Adrenal gland (tissue), 5 donors: ENCODE measurements around the gene GRIN3A.
"Not testable (repeated sequence)": the region's sequence is repeated elsewhere in the genome, so short reads cannot be mapped to it uniquely, and the experiment has no call there.

ENCODE experiments used
- CTCF ChIP-seq, 6 experiments: fragments of 450-650 bp in 4 of 6; fragments of 200-600 bp in 2 of 6; sonication (generic) in 1 of 6; IDR thresholded peaks; 1 replicate in 5 of 6; 2 replicates in 1 of 6; pipeline versions ENCODE4 v1.5.1 to v1.8.0; 2016 to 2021; ENCODE audit warnings: antibody characterized with exemption in 6 of 6, mild to moderate bottlenecking in 2 of 6, moderate library complexity in 1 of 6
- POLR2A ChIP-seq, 2 donors: fragments of 450-650 bp; IDR thresholded peaks; one replicate each; pipeline ENCODE4 v1.6.1; 2017; ENCODE audit warnings: antibody characterized with exemption in 2 of 2, mild to moderate bottlenecking in 2 of 2, moderate library complexity in 1 of 2
- donor health status: DM: no; HTN: no; CAD: no.

GRCh38 chr9:101549472-101550098 lies 188.9 kb downstream of the GRIN3A start:
- peak in 5 of 6 experiments; percentile 4 to 51 (median 37) for TF ChIP-seq CTCF (IDR thresholded peaks at IDR 0.05)
- not testable (repeated sequence) for TF ChIP-seq POLR2A (IDR thresholded peaks at IDR 0.05)
